SK-N-SH (cell line): ENCODE results near the gene KLHL26. TPM values are rescaled to one million over a fixed set of nuclear protein-coding genes. Genes with fewer than 3 reads are reported as not detected.

ENCODE experiments used
- CTCF ChIA-PET: fragments of 300-600, 350-600 bp; formaldehyde crosslinking; extraction: SDS; loops from one replicate; lab custom pipeline; 2021; lab: Yijun Ruan, JAX
- POLR2A ChIA-PET: fragments of 350-600 bp; sonication (Branson Sonifier 250); formaldehyde crosslinking; extraction: SDS; loops from one replicate; lab custom pipeline; 2020; ENCODE audit warnings: antibody characterized with exemption, inconsistent platforms; lab: Yijun Ruan, JAX
- DNase-seq: peaks from one replicate; pipeline ENCODE4 v3.0.0; 2012
- H2AFZ ChIP-seq: fragments of 200-600 bp; sonication (generic); 2 replicates; pipeline ENCODE4 v1.8.1; 2016; ENCODE audit warnings: antibody characterized with exemption, mild to moderate bottlenecking, low read depth
- H3F3A ChIP-seq: fragments of 200-600 bp; sonication (generic); replicated peaks from 2 replicates; pipeline ENCODE3; 2016; ENCODE audit warnings: antibody characterized with exemption, mild to moderate bottlenecking; ENCODE audit not compliant: insufficient read depth
- H3K27ac ChIP-seq, 2 experiments: fragments of 200-500 bp in 1 of 2; fragments of 200-600 bp in 1 of 2; sonication (Bioruptor generic) in 1 of 2; sonication (generic), shearing (Covaris generic) in 1 of 2; 2 replicates each; pipeline versions ENCODE4 v1.5.1 to v1.6.1; 2014 to 2016; ENCODE audit warnings: low read depth in 2 of 2, inconsistent platforms in 1 of 2, low read length in 1 of 2, mild to moderate bottlenecking in 1 of 2, mixed read lengths in 1 of 2
- H3K27me3 ChIP-seq: fragments of 200-600 bp; sonication (generic), shearing (Covaris generic); 2 replicates; pipeline ENCODE4 v1.6.1; 2016; ENCODE audit warnings: mixed run types; ENCODE audit not compliant: insufficient read depth
- H3K36me3 ChIP-seq, 2 experiments: fragments of 200-500 bp in 1 of 2; fragments of 200-600 bp in 1 of 2; sonication (Bioruptor generic) in 1 of 2; sonication (generic) in 1 of 2; replicated peaks in 1 of 2; 2 replicates each; pipeline versions ENCODE3 to v1.5.1; 2014 to 2016; ENCODE audit warnings: low read length in 1 of 2, mild to moderate bottlenecking in 1 of 2; ENCODE audit not compliant: insufficient read depth in 2 of 2, control insufficient read depth in 1 of 2
- H3K4me1 ChIP-seq, 2 experiments: fragments of 200-500 bp in 1 of 2; fragments of 200-600 bp in 1 of 2; sonication (Bioruptor generic) in 1 of 2; sonication (generic), shearing (Covaris generic) in 1 of 2; 2 replicates each; pipeline versions ENCODE4 v1.5.1 to v1.6.1; 2014 to 2016; ENCODE audit warnings: low read depth in 1 of 2, low read length in 1 of 2, mixed run types in 1 of 2; ENCODE audit not compliant: insufficient read depth in 2 of 2, control insufficient read depth in 1 of 2
- H3K4me2 ChIP-seq: fragments of 200-600 bp; sonication (generic), shearing (Covaris generic); 2 replicates; pipeline ENCODE4 v1.6.1; 2017; ENCODE audit warnings: mixed run types
- H3K4me3 ChIP-seq, 2 experiments: fragments of 200-500 bp in 1 of 2; fragments of 200-600 bp in 1 of 2; sonication (Bioruptor generic) in 1 of 2; sonication (generic), shearing (Covaris generic) in 1 of 2; 2 replicates each; pipeline versions ENCODE4 v1.5.1 to v1.8.1; 2014 to 2016; ENCODE audit warnings: low read depth in 2 of 2, inconsistent platforms in 1 of 2, low read length in 1 of 2, mild to moderate bottlenecking in 1 of 2, mixed read lengths in 1 of 2, moderate library complexity in 1 of 2
- H3K79me2 ChIP-seq: fragments of 200-600 bp; sonication (generic); 2 replicates; pipeline ENCODE4 v1.8.1; 2017; ENCODE audit warnings: mild to moderate bottlenecking; ENCODE audit not compliant: insufficient read depth
- H3K9ac ChIP-seq: fragments of 200-600 bp; sonication (generic); 2 replicates; pipeline ENCODE4 v1.6.1; 2017; ENCODE audit warnings: mixed run types
- H3K9me2 ChIP-seq: fragments of 200-600 bp; sonication (generic); 2 replicates; pipeline ENCODE4 v1.6.1; 2017; ENCODE audit warnings: mixed run types
- H3K9me3 ChIP-seq: fragments of 200-600 bp; sonication (generic); 2 replicates; pipeline ENCODE4 v1.6.1; 2017; ENCODE audit warnings: mixed run types, mild to moderate bottlenecking, moderate library complexity
- H4K20me1 ChIP-seq: fragments of 200-600 bp; sonication (generic); 2 replicates; pipeline ENCODE4 v1.6.1; 2017; ENCODE audit warnings: mild to moderate bottlenecking, mixed run types; ENCODE audit not compliant: insufficient read depth
- EP300 ChIP-seq, 2 experiments: IDR thresholded peaks; 2 replicates each; pipeline versions ENCODE4 v1.4.0 to v1.6.1; 2012; ENCODE audit warnings: borderline replicate concordance in 1 of 2, low read depth in 1 of 2, low read length in 1 of 2
- GATA2 ChIP-seq: sonication (generic); formaldehyde crosslinking; IDR thresholded peaks from 2 replicates; pipeline ENCODE4 v1.5.0; 2020; ENCODE audit warnings: mild to moderate bottlenecking, missing genetic modification reagents
- JUND ChIP-seq: IDR thresholded peaks from 2 replicates; pipeline ENCODE4 v1.4.0; 2012
- RAD21 ChIP-seq: IDR thresholded peaks from 2 replicates; pipeline ENCODE4 v1.6.1; 2012; ENCODE audit warnings: mild to moderate bottlenecking, low read length
- RCOR1 ChIP-seq: fragments of 150-350 bp; IDR thresholded peaks from 2 replicates; pipeline ENCODE4 v1.6.1; 2017; ENCODE audit warnings: antibody characterized with exemption, low read length
- YY1 ChIP-seq: IDR thresholded peaks from 2 replicates; pipeline ENCODE4 v1.4.0; 2012; ENCODE audit warnings: low read depth, mild to moderate bottlenecking
- WGBS: methylation state at CpG from one replicate; pipeline ENCODE4 v1.1.6; 2017; ENCODE audit warnings: low lambda C conversion rate; 5-methylcytosine and 5-hydroxymethylcytosine counted together
- polyA plus RNA-seq, 3 experiments: library from polyadenylated mRNA; depleted of rRNA; stranded (reverse); fragments of >200 nt; gene quantifications; 2 replicates each; pipeline ENCODE4 v1.2.3, GENCODE V29; 2012
- TF ChIP-seq, protein P1 (sequence below): IDR thresholded peaks from 2 replicates; pipeline ENCODE4; 2012
- TF ChIP-seq, protein P2 (sequence below): IDR thresholded peaks from 2 replicates; pipeline ENCODE4 v1.6.1; 2012; ENCODE audit warnings: mild to moderate bottlenecking, low read depth, low read length, moderate library complexity

Gene KLHL26
- polyA plus RNA-seq, 1 of the 3 experiments (the other 2 are of a cell fraction), result 4.6 TPM

DNA sequence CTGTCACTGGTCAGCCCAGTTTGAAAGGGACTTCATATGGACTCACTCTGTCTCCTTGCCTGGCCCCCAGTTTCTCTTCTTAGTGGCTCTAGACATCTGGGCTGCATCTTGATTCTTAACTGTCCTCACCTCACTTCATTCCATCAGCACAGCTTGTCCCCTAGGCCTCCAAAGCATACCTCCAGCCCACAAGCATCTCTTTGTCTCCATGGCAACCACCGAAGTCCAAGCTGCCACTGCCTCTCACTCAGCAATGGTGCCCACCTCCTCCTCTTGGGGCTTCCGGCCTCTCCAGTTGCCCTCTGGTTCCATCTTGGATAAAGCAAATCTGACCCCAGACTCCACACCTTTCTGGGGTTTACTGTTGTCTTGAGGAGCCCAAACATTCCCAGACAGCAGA is 9.9 kb upstream of the KLHL26 start:
- H3K4me2 ChIP-seq, result no peak overlapping the region
- no peaks in the 10 kb centered on the region for H3K9me3 ChIP-seq
- no peak for TF ChIP-seq YY1
- no peak for TF ChIP-seq RCOR1
- TF ChIP-seq, protein P1, sequence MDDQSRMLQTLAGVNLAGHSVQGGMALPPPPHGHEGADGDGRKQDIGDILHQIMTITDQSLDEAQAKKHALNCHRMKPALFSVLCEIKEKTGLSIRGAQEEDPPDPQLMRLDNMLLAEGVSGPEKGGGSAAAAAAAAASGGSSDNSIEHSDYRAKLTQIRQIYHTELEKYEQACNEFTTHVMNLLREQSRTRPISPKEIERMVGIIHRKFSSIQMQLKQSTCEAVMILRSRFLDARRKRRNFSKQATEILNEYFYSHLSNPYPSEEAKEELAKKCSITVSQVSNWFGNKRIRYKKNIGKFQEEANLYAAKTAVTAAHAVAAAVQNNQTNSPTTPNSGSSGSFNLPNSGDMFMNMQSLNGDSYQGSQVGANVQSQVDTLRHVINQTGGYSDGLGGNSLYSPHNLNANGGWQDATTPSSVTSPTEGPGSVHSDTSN, result no peak
- no peak for TF ChIP-seq GATA2 (CRISPR knock-in tag)
- no peak for TF ChIP-seq EP300 (IDR thresholded peaks at IDR 0.05; ENCODE audit: borderline replicate concordance in 1 of 2, low read depth in 1 of 2, low read length in 1 of 2)
- no peak for TF ChIP-seq JUND
- TF ChIP-seq, protein P2, sequence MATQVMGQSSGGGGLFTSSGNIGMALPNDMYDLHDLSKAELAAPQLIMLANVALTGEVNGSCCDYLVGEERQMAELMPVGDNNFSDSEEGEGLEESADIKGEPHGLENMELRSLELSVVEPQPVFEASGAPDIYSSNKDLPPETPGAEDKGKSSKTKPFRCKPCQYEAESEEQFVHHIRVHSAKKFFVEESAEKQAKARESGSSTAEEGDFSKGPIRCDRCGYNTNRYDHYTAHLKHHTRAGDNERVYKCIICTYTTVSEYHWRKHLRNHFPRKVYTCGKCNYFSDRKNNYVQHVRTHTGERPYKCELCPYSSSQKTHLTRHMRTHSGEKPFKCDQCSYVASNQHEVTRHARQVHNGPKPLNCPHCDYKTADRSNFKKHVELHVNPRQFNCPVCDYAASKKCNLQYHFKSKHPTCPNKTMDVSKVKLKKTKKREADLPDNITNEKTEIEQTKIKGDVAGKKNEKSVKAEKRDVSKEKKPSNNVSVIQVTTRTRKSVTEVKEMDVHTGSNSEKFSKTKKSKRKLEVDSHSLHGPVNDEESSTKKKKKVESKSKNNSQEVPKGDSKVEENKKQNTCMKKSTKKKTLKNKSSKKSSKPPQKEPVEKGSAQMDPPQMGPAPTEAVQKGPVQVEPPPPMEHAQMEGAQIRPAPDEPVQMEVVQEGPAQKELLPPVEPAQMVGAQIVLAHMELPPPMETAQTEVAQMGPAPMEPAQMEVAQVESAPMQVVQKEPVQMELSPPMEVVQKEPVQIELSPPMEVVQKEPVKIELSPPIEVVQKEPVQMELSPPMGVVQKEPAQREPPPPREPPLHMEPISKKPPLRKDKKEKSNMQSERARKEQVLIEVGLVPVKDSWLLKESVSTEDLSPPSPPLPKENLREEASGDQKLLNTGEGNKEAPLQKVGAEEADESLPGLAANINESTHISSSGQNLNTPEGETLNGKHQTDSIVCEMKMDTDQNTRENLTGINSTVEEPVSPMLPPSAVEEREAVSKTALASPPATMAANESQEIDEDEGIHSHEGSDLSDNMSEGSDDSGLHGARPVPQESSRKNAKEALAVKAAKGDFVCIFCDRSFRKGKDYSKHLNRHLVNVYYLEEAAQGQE, result no peak
- TF ChIP-seq, all 33 proteins: peak for 0
- 72% methylated on average over 2 of the region's 2 CpGs for WGBS
- H3K27ac ChIP-seq, result no peak overlapping the region
- H3K9ac ChIP-seq, result no peak overlapping the region
- H2AFZ ChIP-seq, result no peak overlapping the region
- no peaks in the 10 kb centered on the region for H4K20me1 ChIP-seq
- no peak for DNase-seq
- CTCF ChIA-PET, result no interaction called here
- peaks cover 0 to 7% of the 10 kb centered on the region in 2 experiments; a peak in 1 of 4 replicates for H3K4me1 ChIP-seq
- no peaks in the 10 kb centered on the region for H3K9me2 ChIP-seq
- H3F3A ChIP-seq, result no peaks in the 10 kb centered on the region
- H3K79me2 ChIP-seq, result no peaks in the 10 kb centered on the region
- no peaks in the 10 kb centered on the region for H3K36me3 ChIP-seq
- H3K27me3 ChIP-seq, result no peaks in the 10 kb centered on the region
- POLR2A ChIA-PET, result no interaction called here
- no peak overlapping the region for H3K4me3 ChIP-seq

DNA sequence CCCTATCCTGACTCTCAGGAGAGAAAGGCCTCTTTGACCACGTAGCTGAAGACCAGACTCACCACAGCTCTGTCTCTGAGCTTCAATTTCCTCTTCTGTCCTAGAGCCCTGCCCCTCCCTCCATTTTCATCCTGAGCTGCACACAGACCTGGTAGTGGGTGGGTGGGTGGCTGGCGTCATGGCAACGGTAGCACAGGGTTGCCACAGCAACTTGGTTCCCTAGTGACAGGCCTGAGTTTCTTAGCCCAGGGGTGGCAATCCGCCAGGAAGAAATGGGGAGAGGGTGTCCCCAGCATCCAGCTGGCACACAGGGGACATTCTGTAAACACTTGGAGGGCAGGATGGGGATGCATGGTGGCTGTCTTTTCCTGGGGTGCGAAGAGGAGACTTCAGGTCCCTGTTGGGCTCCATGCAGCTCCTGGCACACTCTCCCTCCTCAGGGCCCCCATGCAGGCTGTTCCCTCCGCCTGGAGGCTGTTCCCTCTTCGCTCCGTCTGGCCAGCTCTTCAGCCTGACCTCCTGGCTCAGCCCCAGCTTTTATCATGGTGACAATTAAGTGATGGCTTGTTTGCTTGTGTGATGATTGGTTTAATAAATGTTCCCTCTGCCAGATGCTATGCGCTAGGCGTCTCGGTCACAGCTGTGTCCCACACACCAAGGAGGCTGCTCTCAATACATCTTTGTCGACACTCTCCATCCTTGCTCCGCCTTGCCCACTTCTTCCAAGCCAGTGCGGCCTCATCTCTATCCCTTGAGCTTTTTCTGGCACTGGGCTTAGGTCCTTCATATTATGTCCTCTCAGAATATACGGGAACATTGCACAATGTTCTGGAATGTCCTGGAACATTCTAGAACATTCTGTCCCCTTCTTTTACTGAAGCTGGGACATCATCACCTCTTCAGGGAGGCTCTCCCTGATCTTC is 7.4 kb upstream of the KLHL26 start:
- no peaks in the 10 kb centered on the region for H4K20me1 ChIP-seq
- no peaks in the 10 kb centered on the region for H3K9me2 ChIP-seq
- peaks cover 0 to 14% of the 10 kb centered on the region in 2 experiments; a peak in 1 of 4 replicates for H3K4me1 ChIP-seq
- no peaks in the 10 kb centered on the region for H3K9me3 ChIP-seq
- no peak overlapping the region for H3K9ac ChIP-seq
- no peak overlapping the region for H3K4me2 ChIP-seq
- CTCF ChIA-PET, result interaction anchor here (0.7 to 2.1 kb wide), 5 partner anchors 26 to 238 kb away, joined by 3 to 6 read pairs (median 5); no protein-coding TSS in a partner anchor
- no peaks in the 10 kb centered on the region for H3K79me2 ChIP-seq
- H3K27ac ChIP-seq, result no peak overlapping the region
- no peaks in the 10 kb centered on the region for H3K27me3 ChIP-seq
- TF ChIP-seq JUND (no peak), RAD21 (no peak), EP300 (IDR thresholded peaks at IDR 0.05; ENCODE audit: borderline replicate concordance in 1 of 2, low read depth in 1 of 2, low read length in 1 of 2) (peak in 1 of 2 experiments; percentile 79; a peak in 2 of 4 replicates)
- TF ChIP-seq, all 33 proteins: peak for 1
- Histone ChIP-seq H3K36me3 (no peaks in the 10 kb centered on the region), H3F3A (no peaks in the 10 kb centered on the region), H3K4me3 (no peak overlapping the region), H2AFZ (no peak overlapping the region)
- DNase-seq, result no peak
- POLR2A ChIA-PET, result no interaction called here
- WGBS, result 82% methylated on average over 14 of the region's 15 CpGs
